Measurements from ENCODE around the gene SYT2.

DNA sequence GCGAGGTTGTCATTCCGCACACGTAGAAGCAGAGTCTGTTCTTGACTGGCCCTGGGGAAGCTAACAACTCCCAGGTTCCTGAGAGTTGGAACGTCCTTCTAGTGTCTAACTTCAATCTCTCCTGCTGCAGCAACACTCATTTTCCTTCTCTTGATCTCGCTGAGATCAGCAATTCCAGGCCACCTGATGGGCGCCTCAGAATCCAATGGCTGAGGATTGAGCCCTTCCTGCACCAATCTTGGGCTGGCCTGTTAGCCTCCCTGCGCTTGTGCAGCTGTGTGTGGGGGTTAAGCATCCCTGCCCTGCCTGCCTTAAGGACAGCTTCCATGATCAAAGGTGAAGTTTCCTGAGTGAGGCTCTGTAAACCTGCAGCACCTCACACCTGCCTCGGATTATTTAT, 87.9 kb downstream of the SYT2 start:
- TF ChIP-seq, protein P1, sequence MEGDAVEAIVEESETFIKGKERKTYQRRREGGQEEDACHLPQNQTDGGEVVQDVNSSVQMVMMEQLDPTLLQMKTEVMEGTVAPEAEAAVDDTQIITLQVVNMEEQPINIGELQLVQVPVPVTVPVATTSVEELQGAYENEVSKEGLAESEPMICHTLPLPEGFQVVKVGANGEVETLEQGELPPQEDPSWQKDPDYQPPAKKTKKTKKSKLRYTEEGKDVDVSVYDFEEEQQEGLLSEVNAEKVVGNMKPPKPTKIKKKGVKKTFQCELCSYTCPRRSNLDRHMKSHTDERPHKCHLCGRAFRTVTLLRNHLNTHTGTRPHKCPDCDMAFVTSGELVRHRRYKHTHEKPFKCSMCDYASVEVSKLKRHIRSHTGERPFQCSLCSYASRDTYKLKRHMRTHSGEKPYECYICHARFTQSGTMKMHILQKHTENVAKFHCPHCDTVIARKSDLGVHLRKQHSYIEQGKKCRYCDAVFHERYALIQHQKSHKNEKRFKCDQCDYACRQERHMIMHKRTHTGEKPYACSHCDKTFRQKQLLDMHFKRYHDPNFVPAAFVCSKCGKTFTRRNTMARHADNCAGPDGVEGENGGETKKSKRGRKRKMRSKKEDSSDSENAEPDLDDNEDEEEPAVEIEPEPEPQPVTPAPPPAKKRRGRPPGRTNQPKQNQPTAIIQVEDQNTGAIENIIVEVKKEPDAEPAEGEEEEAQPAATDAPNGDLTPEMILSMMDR (conservative IDR thresholded peaks at IDR 0.05 in 1 of 2, IDR thresholded peaks at IDR 0.05 in 1 of 2; ENCODE audit: low read depth in 1 of 2, low read length in 2 of 2): no peak
- no peak for TF ChIP-seq EZH2 (IDR thresholded peaks at IDR 0.05; ENCODE audit: low read length, missing control alignments)
